SK-N-MC (cell line): ENCODE measurements around the gene BLVRA.
"Not testable (repeated sequence)": the region's sequence is repeated elsewhere in the genome, so short reads cannot be mapped to it uniquely, and the experiment has no call there.

Source experiments
- DNase-seq: peaks from one replicate; pipeline ENCODE4 v3.0.0-alpha.2; 2011; ENCODE audit warnings: low read depth, low spot score
- H3K27ac ChIP-seq: fragments of 200-600 bp; sonication (generic); 2 replicates; pipeline ENCODE4 v1.5.1; 2016; ENCODE audit warnings: mixed run types
- H3K36me3 ChIP-seq: fragments of 200-600 bp; sonication (generic); 2 replicates; pipeline ENCODE4 v1.6.1; 2017; ENCODE audit warnings: antibody characterized with exemption, low read length, mixed read lengths; ENCODE audit not compliant: insufficient read depth
- H3K4me3 ChIP-seq: fragments of 200-600 bp; sonication (generic); 2 replicates; pipeline ENCODE4 v1.5.1; 2016
- H3K9ac ChIP-seq: fragments of 200-600 bp; sonication (generic); 2 replicates; pipeline ENCODE4 v1.8.0; 2017; ENCODE audit warnings: mixed run types, mixed read lengths; ENCODE audit not compliant: insufficient read length
- H3K9me3 ChIP-seq: fragments of 200-600 bp; sonication (generic); 2 replicates; pipeline ENCODE4 v1.6.1; 2017; ENCODE audit warnings: low read depth, mild to moderate bottlenecking, antibody characterized with exemption, low read length, moderate library complexity, mixed read lengths
- EZH2 ChIP-seq: fragments of 200-600 bp; sonication (generic); IDR thresholded peaks from one replicate; pipeline ENCODE4 v1.6.1; 2017; ENCODE audit warnings: antibody characterized with exemption
- FOXP2 ChIP-seq: optimal IDR thresholded peaks from 2 replicates; pipeline ENCODE3; 2011; ENCODE audit warnings: mild to moderate bottlenecking, moderate library complexity; ENCODE audit not compliant: insufficient read depth; ENCODE audit errors: extremely low read length, control extremely low read depth
- POLR2AphosphoS5 ChIP-seq: IDR thresholded peaks from 2 replicates; pipeline ENCODE4 v1.6.1; 2012; ENCODE audit warnings: mild to moderate bottlenecking, low read depth, low read length, borderline replicate concordance

The BLVRA gene

DNA sequence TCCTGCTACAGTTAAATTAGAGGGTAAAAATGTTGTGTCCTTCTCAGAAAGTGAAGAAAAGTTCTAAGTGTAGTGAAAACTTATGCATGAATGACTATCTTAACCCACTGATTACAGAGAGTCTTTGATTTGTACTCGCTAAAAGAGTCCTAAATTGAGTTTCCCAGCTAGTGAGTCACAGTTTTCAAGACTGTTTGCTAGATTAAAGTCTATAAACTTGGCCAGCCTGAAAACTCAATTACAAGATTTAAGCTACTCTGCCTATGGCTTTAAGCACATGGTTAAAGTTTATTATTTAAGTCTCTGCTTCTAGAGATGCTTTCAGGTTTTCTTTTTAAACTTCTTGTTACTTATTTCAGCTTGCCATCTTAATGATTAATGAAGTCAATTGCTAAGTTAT is 66.5 kb downstream of the BLVRA start:
- no peak overlapping the region for H3K4me3 ChIP-seq
- TF ChIP-seq POLR2AphosphoS5 (no peak), EZH2 (no peak), FOXP2 (no peak)
- H3K27ac ChIP-seq: no peak overlapping the region
- DNase-seq: no peak
- no peaks in the 10 kb centered on the region for H3K9me3 ChIP-seq
- no peak overlapping the region for H3K9ac ChIP-seq
- H3K36me3 ChIP-seq: no peaks in the 10 kb centered on the region

DNA sequence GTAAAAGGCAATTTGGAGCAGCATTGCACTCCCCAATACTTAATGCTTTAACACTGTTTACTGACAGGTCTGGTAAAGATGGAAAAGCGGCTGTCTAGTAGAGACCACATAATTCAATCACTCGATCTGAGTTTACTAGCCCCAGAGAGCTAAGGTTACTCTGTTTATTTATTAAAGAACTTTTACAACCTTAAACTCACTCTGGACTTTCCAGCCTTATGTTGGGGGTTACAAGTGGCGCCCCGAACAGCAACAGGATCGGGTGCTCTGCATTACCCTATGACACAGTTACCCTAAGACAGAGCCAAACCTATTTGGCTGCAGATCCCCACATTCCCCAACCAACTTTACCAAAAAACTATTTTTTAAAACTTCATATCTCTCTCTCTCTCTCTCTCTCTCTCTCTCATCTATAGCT is 66.9 kb downstream of the BLVRA start:
- DNase-seq: no peak

DNA sequence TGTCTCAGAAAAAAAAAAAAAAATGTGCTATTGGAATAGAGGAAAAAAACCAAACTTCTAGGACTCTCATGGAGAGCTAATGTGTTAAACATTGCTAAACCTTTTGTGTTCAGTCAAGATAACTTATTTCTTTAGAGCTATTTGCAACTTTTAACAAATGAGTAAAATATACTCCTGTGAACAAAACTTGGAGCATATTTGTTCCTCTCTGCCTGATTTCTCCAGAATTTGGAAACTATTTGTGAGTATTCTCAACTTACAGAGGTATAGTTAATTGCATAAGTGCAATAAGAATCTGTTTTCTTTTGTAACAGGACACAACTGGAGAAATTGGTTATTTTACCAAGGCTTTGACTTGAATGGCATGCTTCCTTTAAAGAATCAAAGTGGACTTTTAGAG is 72.4 kb downstream of the BLVRA start:
- H3K9ac ChIP-seq, H3K9me3 ChIP-seq, DNase-seq, H3K36me3 ChIP-seq, H3K27ac ChIP-seq, H3K4me3 ChIP-seq: not testable (repeated sequence)

More for the DNA sequence above, 66.9 kb downstream of the BLVRA start:
- Histone ChIP-seq H3K27ac (no peak overlapping the region), H3K36me3 (no peaks in the 10 kb centered on the region), H3K4me3 (no peak overlapping the region), H3K9ac (no peak overlapping the region), H3K9me3 (no peaks in the 10 kb centered on the region)
- TF ChIP-seq POLR2AphosphoS5 (no peak), EZH2 (no peak), FOXP2 (no peak)

DNA sequence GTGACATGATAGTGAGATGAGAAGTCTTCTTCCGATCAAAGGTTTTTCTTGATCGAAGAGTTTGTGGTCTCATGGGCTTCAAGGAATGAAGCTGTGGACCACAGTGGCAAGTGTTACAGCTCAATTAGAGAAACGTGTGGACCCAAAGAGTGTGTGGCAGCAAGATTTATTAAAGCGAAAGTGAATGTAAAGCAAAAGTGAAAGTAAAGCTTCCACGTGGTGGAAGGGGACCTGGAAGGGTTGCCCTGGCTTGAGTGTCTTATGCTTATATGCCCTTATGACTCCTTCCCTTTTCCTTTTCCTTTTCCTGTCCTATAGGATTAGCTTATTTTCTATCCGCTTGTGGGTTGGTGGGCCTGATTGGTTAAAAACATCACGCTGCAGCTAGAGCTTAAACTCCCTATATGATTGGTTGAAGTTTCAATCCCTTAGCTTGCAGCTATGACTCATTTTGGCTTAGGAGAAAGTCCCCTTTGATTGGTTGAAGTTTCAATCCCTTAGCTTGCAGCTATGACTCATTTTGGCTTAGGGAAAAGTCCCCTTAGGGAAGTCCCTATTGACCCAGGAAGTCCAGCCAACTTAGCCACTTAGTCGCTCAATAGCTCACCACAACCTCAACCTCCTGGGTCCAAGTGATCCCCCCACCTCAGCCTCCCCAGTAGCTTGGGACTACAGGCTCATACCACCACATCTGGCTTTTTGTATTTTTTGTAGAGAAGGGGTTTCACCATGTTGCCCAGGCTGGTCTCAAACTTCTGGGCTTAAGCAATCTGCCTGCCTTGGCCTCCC is 76.2 kb downstream of the BLVRA start:
- no peaks in the 10 kb centered on the region for H3K9me3 ChIP-seq
- no peak overlapping the region for H3K4me3 ChIP-seq
- TF ChIP-seq FOXP2 (no peak), POLR2AphosphoS5 (no peak), EZH2 (no peak)
- no peaks in the 10 kb centered on the region for H3K36me3 ChIP-seq
- no peak overlapping the region for H3K9ac ChIP-seq
- H3K27ac ChIP-seq: no peak overlapping the region
- no peak for DNase-seq

DNA sequence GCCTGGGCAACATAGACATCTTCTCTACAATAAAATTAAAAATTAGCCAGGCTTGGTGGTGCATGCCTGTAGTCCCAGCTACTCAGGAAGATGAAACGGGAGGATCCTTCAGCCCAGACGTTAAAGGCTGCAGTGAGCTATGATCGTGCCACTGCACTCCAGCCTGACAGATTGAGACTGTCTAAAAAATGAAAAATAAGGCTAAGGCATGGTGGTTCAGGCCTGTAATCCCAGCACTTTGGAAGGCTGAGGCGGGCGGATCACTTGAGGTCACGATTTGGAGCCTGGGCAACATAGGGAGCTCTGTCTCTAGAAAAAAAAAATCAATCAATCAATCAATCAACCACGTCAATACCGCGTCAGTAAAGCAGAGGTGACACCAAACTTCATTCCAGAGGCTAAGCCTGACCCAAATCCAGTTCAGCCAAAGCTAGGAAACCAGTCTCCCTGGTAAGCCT is 79.8 kb downstream of the BLVRA start:
- no peak overlapping the region for H3K27ac ChIP-seq
- H3K9ac ChIP-seq: peak overlapping the region; percentile 55
- H3K36me3 ChIP-seq: no peaks in the 10 kb centered on the region
- TF ChIP-seq FOXP2 (no peak), EZH2 (no peak), POLR2AphosphoS5 (no peak)
- H3K9me3 ChIP-seq: no peaks in the 10 kb centered on the region
- DNase-seq: no peak
- peak overlapping the region; percentile 72 for H3K4me3 ChIP-seq

DNA sequence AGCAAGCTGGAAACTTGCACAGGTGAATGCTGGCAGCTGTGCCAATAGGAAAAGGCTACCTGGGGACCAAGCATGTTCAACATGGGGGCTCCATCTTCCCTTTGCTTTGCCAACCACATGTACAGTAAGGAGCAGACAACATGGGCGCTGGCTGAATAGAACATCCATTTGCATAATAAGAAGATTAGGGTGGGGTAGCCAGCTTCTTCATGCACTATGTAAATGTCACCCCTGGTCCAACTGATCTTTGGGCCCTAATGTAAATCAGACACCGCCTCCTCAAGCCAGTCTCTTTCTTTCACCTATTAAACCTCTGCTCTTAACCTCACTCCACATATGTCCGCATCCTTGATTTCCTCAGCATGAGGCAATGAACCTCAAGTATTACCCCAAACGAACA is 84.8 kb downstream of the BLVRA start:
- Histone ChIP-seq H3K36me3 (no peaks in the 10 kb centered on the region), H3K27ac (no peak overlapping the region), H3K9me3 (no peaks in the 10 kb centered on the region), H3K4me3 (no peak overlapping the region), H3K9ac (no peak overlapping the region)
- TF ChIP-seq FOXP2 (no peak), POLR2AphosphoS5 (no peak), EZH2 (no peak)
- no peak for DNase-seq

DNA sequence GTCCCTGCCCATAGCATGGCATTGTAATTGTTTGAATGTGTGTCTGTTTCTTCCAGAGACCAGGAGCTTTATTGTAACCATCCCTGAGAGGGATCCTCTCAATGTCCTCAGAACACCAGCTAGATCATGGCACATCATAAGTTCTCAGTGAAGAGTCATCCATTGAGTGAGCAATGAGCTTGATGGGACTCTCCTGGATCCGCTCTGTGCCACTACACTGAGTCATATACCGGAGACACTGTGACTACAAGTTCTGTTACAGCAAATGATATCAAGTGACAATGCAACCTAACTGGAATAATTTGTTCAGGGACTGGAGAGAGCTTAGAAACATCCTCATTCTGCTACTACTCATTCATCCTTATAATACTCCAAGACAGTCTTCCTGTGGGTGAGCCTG is 85.8 kb downstream of the BLVRA start:
- Histone ChIP-seq H3K4me3 (no peak overlapping the region), H3K36me3 (no peaks in the 10 kb centered on the region), H3K27ac (no peak overlapping the region), H3K9me3 (no peaks in the 10 kb centered on the region), H3K9ac (no peak overlapping the region)
- no peak for DNase-seq
- no peak for TF ChIP-seq POLR2AphosphoS5
- no peak for TF ChIP-seq FOXP2
- no peak for TF ChIP-seq EZH2

DNA sequence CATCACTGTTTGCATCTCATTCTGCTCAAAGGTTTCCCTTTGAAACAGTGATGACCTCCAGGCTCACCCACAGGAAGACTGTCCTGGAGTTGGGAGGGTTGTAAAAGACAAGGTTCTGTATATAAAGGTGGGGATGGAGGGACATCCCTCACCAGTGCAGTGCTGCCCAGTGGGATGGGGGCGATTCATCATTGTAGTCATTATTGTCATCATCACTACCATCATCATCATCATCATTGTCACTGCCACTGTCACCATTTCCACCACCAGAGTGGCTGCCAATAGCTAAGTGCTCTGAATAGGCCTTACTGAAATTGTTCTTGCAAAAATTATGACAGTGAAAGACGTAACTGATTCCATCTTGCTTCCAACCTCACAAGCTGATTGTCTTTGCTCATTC is 86.2 kb downstream of the BLVRA start:
- no peak overlapping the region for H3K4me3 ChIP-seq
- TF ChIP-seq FOXP2 (no peak), EZH2 (no peak), POLR2AphosphoS5 (no peak)
- DNase-seq: no peak

DNA sequence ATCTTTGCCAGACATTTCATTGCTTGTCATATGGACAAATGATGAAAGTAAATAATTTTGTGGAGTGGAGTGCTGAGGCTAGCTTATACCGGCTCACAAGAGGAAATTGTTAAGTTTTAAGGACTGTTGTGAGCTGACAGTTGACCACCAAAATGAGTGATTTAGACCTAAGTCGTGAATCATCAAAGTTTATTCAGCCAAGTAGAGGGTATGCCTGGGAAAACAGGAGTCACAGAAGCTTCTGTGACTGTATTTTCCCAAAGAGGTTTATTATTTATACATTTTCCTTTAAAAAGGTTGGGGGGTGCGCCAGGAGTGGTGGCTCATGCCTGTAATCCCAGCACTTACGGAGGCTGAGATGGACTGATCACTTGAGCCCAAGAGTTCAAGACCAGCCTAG is 89.0 kb downstream of the BLVRA start:
- Histone ChIP-seq H3K36me3 (no peaks in the 10 kb centered on the region), H3K9me3 (no peaks in the 10 kb centered on the region), H3K4me3 (no peak overlapping the region), H3K9ac (no peak overlapping the region), H3K27ac (no peak overlapping the region)
- TF ChIP-seq EZH2 (no peak), POLR2AphosphoS5 (no peak), FOXP2 (no peak)
- DNase-seq: no peak

More for the DNA sequence above, 86.2 kb downstream of the BLVRA start:
- H3K9ac ChIP-seq: no peak overlapping the region
- H3K36me3 ChIP-seq: no peaks in the 10 kb centered on the region
- H3K9me3 ChIP-seq: no peaks in the 10 kb centered on the region
- H3K27ac ChIP-seq: no peak overlapping the region
